PC-3 (cell line): Measurements from ENCODE around the gene BCR. TPM values are rescaled to one million over a fixed set of nuclear protein-coding genes. Genes with fewer than 3 reads are reported as not detected.

Experiments used
- ATAC-seq: fragments of 200-7000 bp; cut with Tn5 transposase; 2 replicates; pipeline ENCODE4 v1.9.1; 2020; ENCODE audit warnings: mild to moderate bottlenecking, moderate library complexity
- BruUV-seq: library from RNA; stranded (reverse); fragments of 400-500 nt; replicated peaks from 2 replicates; lab custom pipeline; 2021; lab: Mats Ljungman, UMichigan
- CTCF ChIA-PET: fragments of 300-600 bp; sonication (Branson Sonifier 250); formaldehyde crosslinking; loops from one replicate; lab custom pipeline; 2022; ENCODE audit warnings: antibody characterized with exemption; lab: Charles Lee
- POLR2A ChIA-PET: fragments of 300-600 bp; sonication (Branson Sonifier 250); formaldehyde crosslinking; loops from one replicate; lab custom pipeline; 2022; ENCODE audit warnings: antibody characterized with exemption; ENCODE audit not compliant: unreplicated experiment; lab: Charles Lee
- DNase-seq: peaks from one replicate; pipeline ENCODE4 v3.0.0-alpha.2; 2015
- H2AFZ ChIP-seq: fragments of 300-600 bp; sonication (generic); 2 replicates; pipeline ENCODE4 v1.6.0; 2016; ENCODE audit warnings: antibody characterized with exemption, low read length
- H3F3A ChIP-seq: fragments of 300-600 bp; sonication (generic); one replicate; pipeline ENCODE4 v1.6.0; 2017; ENCODE audit warnings: antibody characterized with exemption, low read length, control low read depth, mild to moderate bottlenecking; ENCODE audit not compliant: unreplicated experiment
- H3K27ac ChIP-seq: fragments of 300-600 bp; sonication (generic); 2 replicates; pipeline ENCODE4 v1.5.1; 2016; ENCODE audit warnings: mild to moderate bottlenecking, low read length
- H3K27me3 ChIP-seq: fragments of 300-600 bp; sonication (generic); 2 replicates; pipeline ENCODE4 v1.6.1; 2016; ENCODE audit warnings: low read length, mixed read lengths
- H3K36me3 ChIP-seq: fragments of 300-600 bp; sonication (generic); 2 replicates; pipeline ENCODE4 v1.6.1; 2016; ENCODE audit warnings: low read depth, mixed run types, low read length, mixed read lengths
- H3K4me1 ChIP-seq: fragments of 300-600 bp; sonication (generic); 2 replicates; pipeline ENCODE4 v1.5.1; 2016; ENCODE audit warnings: low read length; ENCODE audit not compliant: insufficient read depth
- H3K4me2 ChIP-seq: fragments of 300-600 bp; sonication (generic); 2 replicates; pipeline ENCODE4 v1.6.0; 2016; ENCODE audit warnings: low read length
- H3K4me3 ChIP-seq: fragments of 300-600 bp; sonication (generic); 2 replicates; pipeline ENCODE4 v1.5.1; 2016; ENCODE audit warnings: mild to moderate bottlenecking, low read length, mixed read lengths
- H3K79me2 ChIP-seq: fragments of 300-600 bp; sonication (generic); 2 replicates; pipeline ENCODE4 v1.6.1; 2017; ENCODE audit warnings: low read length, mixed read lengths
- H3K9ac ChIP-seq: fragments of 300-600 bp; sonication (generic); 2 replicates; pipeline ENCODE4 v1.6.0; 2016; ENCODE audit warnings: mild to moderate bottlenecking, low read length
- H3K9me2 ChIP-seq: fragments of 300-600 bp; sonication (generic); replicated peaks from 2 replicates; pipeline ENCODE4 v1.6.1; 2016; ENCODE audit warnings: mixed run types, low read length, mixed read lengths
- H3K9me3 ChIP-seq: fragments of 300-600 bp; sonication (generic); 2 replicates; pipeline ENCODE4 v1.6.1; 2016; ENCODE audit warnings: low read length, mixed read lengths
- H4K20me1 ChIP-seq: fragments of 300-600 bp; sonication (generic); 2 replicates; pipeline ENCODE4 v1.6.1; 2016; ENCODE audit warnings: low read length, mixed read lengths
- CTCF ChIP-seq: fragments of 300-600 bp; sonication (generic); conservative IDR thresholded peaks from 2 replicates; pipeline ENCODE4 v1.5.1; 2017; ENCODE audit warnings: antibody characterized with exemption, low read depth, mild to moderate bottlenecking, low read length
- EZH2 ChIP-seq: fragments of 300-600 bp; sonication (generic); IDR thresholded peaks from one replicate; pipeline ENCODE4 v1.6.1; 2017; ENCODE audit warnings: antibody characterized with exemption, mild to moderate bottlenecking, low read length; ENCODE audit not compliant: unreplicated experiment
- EZH2phosphoT487 ChIP-seq: fragments of 300-600 bp; sonication (generic); IDR thresholded peaks from 2 replicates; pipeline ENCODE4 v1.6.1; 2018; ENCODE audit warnings: mild to moderate bottlenecking, antibody characterized with exemption, low read length, borderline replicate concordance
- intact Hi-C: fragments of 100-400 bp; cut with micrococcal nuclease; formaldehyde crosslinking; loops from 2 replicates; pipeline ENCODE4 v1.9.0; 2023
- total RNA-seq: library from RNA; depleted of rRNA; stranded (reverse); fragments of >200 nt; gene quantifications from 2 replicates; pipeline ENCODE4 v1.2.3, GENCODE V29; 2014

BCR gene
- total RNA-seq, 1 experiment from 2014 or later: 36.8 TPM

- Histone ChIP-seq H3K9me3 (no peaks in the 10 kb centered on the region), H3K4me1 (peaks cover 25% of the 10 kb centered on the region), H3K36me3 (no peaks in the 10 kb centered on the region), H3K4me2 (peak overlapping the region; percentile 89), H3K27me3 (no peaks in the 10 kb centered on the region), H3F3A (no peaks in the 10 kb centered on the region), H3K9ac (0 out of 2 replicates have a peak overlapping the region, but pooled peaks have one; percentile 33), H3K79me2 (no peaks in the 10 kb centered on the region), H3K4me3 (peak overlapping the region; percentile 65), H2AFZ (peak overlapping the region; percentile 86), H4K20me1 (no peaks in the 10 kb centered on the region), H3K27ac (no peak overlapping the region), H3K9me2 (no peaks in the 10 kb centered on the region)
- DNase-seq (no peak), ATAC-seq (no peak)
- ChIA-PET POLR2A (interaction anchor here (0.6 kb wide), 1 partner anchor 377 kb away, joined by 5 read pairs; no protein-coding TSS in a partner anchor), CTCF (interaction anchor here (0.6 kb wide), 2 partner anchors 82 to 461 kb away, joined by 3 to 5 read pairs; no protein-coding TSS in a partner anchor)
- BruUV-seq: no TSS peak
- intact Hi-C loops: no loop called here
- TF ChIP-seq EZH2phosphoT487: no peak
- TF ChIP-seq CTCF: no peak
- no peak for TF ChIP-seq EZH2
Observed at GRCh38 chr22:23144432-23144831, 35.9 kb upstream of the BCR start.

GRCh38 chr22:23144932-23145877 lies 35.1 kb upstream of the BCR start, which contains the start of gene RAB36:
TSS of gene RAB36 (plus strand) at chr22:23145477. CDS start at chr22:23146617, 1,140 bp downstream.
- CTCF ChIA-PET: interaction anchor here (0.6 kb wide), 2 partner anchors 83 to 462 kb away, joined by 3 to 5 read pairs; no protein-coding TSS in a partner anchor
- Histone ChIP-seq H3K9ac (peak within 1 kb of the TSS; percentile 64), H3F3A (no peaks in the 10 kb centered on the region)

More at GRCh38 chr22:23144932-23145877, 35.1 kb upstream of the BCR start, which contains the start of gene RAB36:
- no TSS peak for BruUV-seq
- Histone ChIP-seq H3K4me2 (peak within 1 kb of the TSS; percentile 89), H3K36me3 (no peaks in the 10 kb centered on the region), H3K27ac (no peak within 1 kb of the TSS), H3K27me3 (no peaks in the 10 kb centered on the region), H2AFZ (peak within 1 kb of the TSS; percentile 86), H3K4me1 (peaks cover 25% of the 10 kb centered on the region), H3K4me3 (peak within 1 kb of the TSS; percentile 65), H4K20me1 (no peaks in the 10 kb centered on the region), H3K79me2 (no peaks in the 10 kb centered on the region), H3K9me3 (no peaks in the 10 kb centered on the region), H3K9me2 (no peaks in the 10 kb centered on the region)
- TF ChIP-seq EZH2phosphoT487 (no peak), CTCF (no peak), EZH2 (no peak)
- POLR2A ChIA-PET: interaction anchor here (0.6 to 0.7 kb wide), 2 partner anchors 180 to 376 kb away, joined by 5 to 21 read pairs; no protein-coding TSS in a partner anchor
- intact Hi-C loops: no loop called here
- DNase-seq (peak; percentile 93), ATAC-seq (peak; percentile 84)
